Activated B cell treated with CpG ODN at 0.5 μM for 24 hours (primary cell): ENCODE measurements around the gene KCNJ10. TPM values are rescaled to one million over a fixed set of nuclear protein-coding genes. Genes with fewer than 3 reads are reported as not detected.

Source experiments
- ATAC-seq: fragments of 200-7000 bp; cut with Tn5 transposase; one replicate; pipeline ENCODE4 v1.10.0; 2021; ENCODE audit warnings: low read depth, mild to moderate bottlenecking, moderate library complexity
- CTCF ChIA-PET: fragments of 350-600 bp; sonication (Branson Sonifier 250); formaldehyde crosslinking; loops from one replicate; lab custom pipeline; 2021; ENCODE audit warnings: antibody characterized with exemption; lab: Charles Lee
- POLR2A ChIA-PET: fragments of 350-600 bp; sonication (Branson Sonifier 250); formaldehyde crosslinking; loops from one replicate; lab custom pipeline; 2021; ENCODE audit warnings: antibody characterized with exemption; lab: Charles Lee
- DNase-seq: peaks from one replicate; pipeline ENCODE4 v3.0.0; 2022
- H3K27ac Mint-ChIP-seq: one replicate; pipeline ENCODE4 v1.8.0; 2020; ENCODE audit warnings: mixed read lengths
- H3K27me3 Mint-ChIP-seq: one replicate; pipeline ENCODE4 v1.8.0; 2021; ENCODE audit warnings: mixed read lengths
- H3K36me3 Mint-ChIP-seq: one replicate; pipeline ENCODE4 v1.8.0; 2021; ENCODE audit warnings: low read depth, mixed read lengths
- H3K4me1 Mint-ChIP-seq: one replicate; pipeline ENCODE4 v1.8.0; 2021; ENCODE audit warnings: mixed read lengths
- H3K4me3 Mint-ChIP-seq: one replicate; pipeline ENCODE4 v1.8.0; 2020; ENCODE audit warnings: mild to moderate bottlenecking, mixed read lengths
- H3K9me3 Mint-ChIP-seq: one replicate; pipeline ENCODE4 v1.8.0; 2020; ENCODE audit warnings: mixed read lengths
- intact Hi-C: fragments of 100-400 bp; cut with micrococcal nuclease; formaldehyde crosslinking; loops from one replicate; pipeline ENCODE4 v1.15.1; 2024
- total RNA-seq: library from RNA; stranded (reverse); gene quantifications from 2 replicates; pipeline ENCODE4 v1.2.3, GENCODE V29; 2022
- TF ChIP-seq, protein P1 (sequence below): fragments of 200-600 bp; IDR thresholded peaks from one replicate; pipeline ENCODE4 v1.8.0; 2022; ENCODE audit warnings: antibody characterized with exemption, mild to moderate bottlenecking

Gene KCNJ10
- total RNA-seq, 1 donor from 2014 or later = not detected

DNA sequence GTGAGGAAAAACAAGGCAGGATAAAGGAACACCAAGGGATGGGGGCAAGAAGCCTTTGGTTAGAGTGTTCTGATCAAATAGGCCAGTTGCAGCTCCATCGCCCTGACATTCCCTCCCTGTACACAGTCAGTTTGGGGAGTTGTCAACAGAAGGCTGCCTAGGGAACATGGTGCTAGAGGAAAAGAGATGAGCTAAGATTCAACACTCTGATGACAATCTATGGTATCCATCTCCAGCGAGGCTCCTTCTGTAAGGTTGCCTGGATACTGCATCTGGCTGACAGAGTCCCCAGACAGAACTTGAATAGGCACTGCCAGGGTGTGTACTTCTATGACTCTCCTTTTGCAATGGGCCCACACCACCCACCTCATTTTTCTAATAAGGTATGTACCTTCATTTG is 104.7 kb downstream of the KCNJ10 start:
- no peaks in the 10 kb centered on the region for H3K36me3 Mint-ChIP-seq
- no peak for DNase-seq
- H3K27ac Mint-ChIP-seq = no peak overlapping the region
- no peaks in the 10 kb centered on the region for H3K4me1 Mint-ChIP-seq
- no peaks in the 10 kb centered on the region for H3K9me3 Mint-ChIP-seq
- no peak for ATAC-seq
- H3K4me3 Mint-ChIP-seq = no peak overlapping the region
- H3K27me3 Mint-ChIP-seq = peaks cover 12% of the 10 kb centered on the region
- TF ChIP-seq, protein P1, sequence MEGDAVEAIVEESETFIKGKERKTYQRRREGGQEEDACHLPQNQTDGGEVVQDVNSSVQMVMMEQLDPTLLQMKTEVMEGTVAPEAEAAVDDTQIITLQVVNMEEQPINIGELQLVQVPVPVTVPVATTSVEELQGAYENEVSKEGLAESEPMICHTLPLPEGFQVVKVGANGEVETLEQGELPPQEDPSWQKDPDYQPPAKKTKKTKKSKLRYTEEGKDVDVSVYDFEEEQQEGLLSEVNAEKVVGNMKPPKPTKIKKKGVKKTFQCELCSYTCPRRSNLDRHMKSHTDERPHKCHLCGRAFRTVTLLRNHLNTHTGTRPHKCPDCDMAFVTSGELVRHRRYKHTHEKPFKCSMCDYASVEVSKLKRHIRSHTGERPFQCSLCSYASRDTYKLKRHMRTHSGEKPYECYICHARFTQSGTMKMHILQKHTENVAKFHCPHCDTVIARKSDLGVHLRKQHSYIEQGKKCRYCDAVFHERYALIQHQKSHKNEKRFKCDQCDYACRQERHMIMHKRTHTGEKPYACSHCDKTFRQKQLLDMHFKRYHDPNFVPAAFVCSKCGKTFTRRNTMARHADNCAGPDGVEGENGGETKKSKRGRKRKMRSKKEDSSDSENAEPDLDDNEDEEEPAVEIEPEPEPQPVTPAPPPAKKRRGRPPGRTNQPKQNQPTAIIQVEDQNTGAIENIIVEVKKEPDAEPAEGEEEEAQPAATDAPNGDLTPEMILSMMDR = no peak
- POLR2A ChIA-PET = no interaction called here
- CTCF ChIA-PET = interaction anchor here (1.0 kb wide), 1 partner anchor 28 kb away, joined by 3 read pairs; no protein-coding TSS in a partner anchor
- intact Hi-C loops = no loop called here

DNA sequence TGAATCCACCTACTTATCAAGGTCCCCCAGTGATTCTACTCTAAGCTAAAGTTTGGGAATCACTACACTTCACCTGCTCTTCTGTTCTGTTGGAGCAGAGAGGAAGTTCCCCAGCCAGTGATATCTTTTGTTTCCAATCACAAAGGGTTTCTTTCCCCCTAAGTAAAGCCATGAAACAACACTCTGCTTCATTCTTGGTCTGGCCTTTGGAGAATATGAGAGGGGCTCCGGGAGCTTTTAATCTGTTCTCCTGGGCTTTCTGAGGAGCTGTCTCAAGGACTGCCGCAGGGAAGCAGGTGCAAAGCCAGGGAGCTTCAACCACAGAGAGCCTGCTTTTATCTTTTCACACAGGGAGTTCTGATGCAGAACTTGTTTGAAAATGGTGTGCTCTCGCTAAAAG is 105.8 kb downstream of the KCNJ10 start:
- Mint-ChIP-seq H3K9me3 (no peaks in the 10 kb centered on the region), H3K27me3 (peaks cover 10% of the 10 kb centered on the region), H3K4me3 (no peak overlapping the region), H3K27ac (no peak overlapping the region), H3K4me1 (no peaks in the 10 kb centered on the region), H3K36me3 (no peaks in the 10 kb centered on the region)
- TF ChIP-seq, protein P1 = no peak
- intact Hi-C loops = no loop called here
- CTCF ChIA-PET = no interaction called here
- DNase-seq = no peak
- POLR2A ChIA-PET = no interaction called here
- ATAC-seq = no peak

DNA sequence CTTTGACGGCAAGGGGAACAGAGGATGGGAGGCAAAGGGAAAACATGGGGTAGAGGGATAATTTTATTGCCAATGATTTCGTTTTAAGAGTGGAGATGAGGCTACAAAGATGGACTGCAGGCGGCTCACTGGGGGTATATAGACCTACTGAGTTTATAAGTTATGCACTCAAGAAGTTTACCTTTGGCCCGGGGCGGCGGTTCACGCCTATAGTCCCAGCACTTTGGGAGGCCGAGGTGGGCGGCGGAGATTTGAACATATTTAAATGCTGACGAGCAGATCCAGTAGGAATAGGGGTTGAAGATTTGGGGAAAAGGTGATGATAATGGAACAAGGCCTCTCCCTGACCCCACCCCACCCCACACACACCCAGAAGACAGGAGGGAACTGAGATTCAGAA is 107.8 kb downstream of the KCNJ10 start:
- no peaks in the 10 kb centered on the region for H3K9me3 Mint-ChIP-seq
- peaks cover 3% of the 10 kb centered on the region for H3K27me3 Mint-ChIP-seq
- CTCF ChIA-PET = no interaction called here
- no peak overlapping the region for H3K27ac Mint-ChIP-seq
- no peaks in the 10 kb centered on the region for H3K36me3 Mint-ChIP-seq
- intact Hi-C loops = no loop called here
- no peaks in the 10 kb centered on the region for H3K4me1 Mint-ChIP-seq
- ATAC-seq = no peak
- TF ChIP-seq, protein P1 = no peak
- H3K4me3 Mint-ChIP-seq = no peak overlapping the region
- no peak for DNase-seq
- POLR2A ChIA-PET = no interaction called here

DNA sequence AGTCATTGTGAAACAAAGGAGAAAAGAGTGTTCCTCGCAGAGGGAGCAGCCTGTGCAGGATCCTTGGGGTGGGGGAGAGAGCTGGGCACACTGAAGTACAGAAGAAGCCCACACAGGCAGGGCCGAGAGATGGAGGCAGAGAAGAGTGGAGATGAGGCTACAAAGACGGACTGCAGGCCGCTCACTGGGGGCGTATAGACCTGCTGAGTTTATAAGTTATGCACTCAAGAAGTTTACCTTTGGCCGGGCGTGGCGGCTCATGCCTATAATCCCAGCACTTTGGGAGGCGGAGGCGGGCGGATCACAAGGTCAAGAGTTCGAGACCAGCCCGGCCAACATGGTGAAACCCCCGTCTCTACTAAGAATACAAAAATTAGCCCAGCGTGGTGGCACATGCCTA is 108.3 kb downstream of the KCNJ10 start:
- no peak for DNase-seq
- intact Hi-C loops = no loop called here
- no peak overlapping the region for H3K4me3 Mint-ChIP-seq
- H3K9me3 Mint-ChIP-seq = no peaks in the 10 kb centered on the region
- H3K4me1 Mint-ChIP-seq = no peaks in the 10 kb centered on the region
- no peaks in the 10 kb centered on the region for H3K36me3 Mint-ChIP-seq
- CTCF ChIA-PET = no interaction called here
- TF ChIP-seq, protein P1 = no peak
- H3K27me3 Mint-ChIP-seq = peaks cover 3% of the 10 kb centered on the region
- ATAC-seq = no peak
- H3K27ac Mint-ChIP-seq = no peak overlapping the region
- POLR2A ChIA-PET = no interaction called here

DNA sequence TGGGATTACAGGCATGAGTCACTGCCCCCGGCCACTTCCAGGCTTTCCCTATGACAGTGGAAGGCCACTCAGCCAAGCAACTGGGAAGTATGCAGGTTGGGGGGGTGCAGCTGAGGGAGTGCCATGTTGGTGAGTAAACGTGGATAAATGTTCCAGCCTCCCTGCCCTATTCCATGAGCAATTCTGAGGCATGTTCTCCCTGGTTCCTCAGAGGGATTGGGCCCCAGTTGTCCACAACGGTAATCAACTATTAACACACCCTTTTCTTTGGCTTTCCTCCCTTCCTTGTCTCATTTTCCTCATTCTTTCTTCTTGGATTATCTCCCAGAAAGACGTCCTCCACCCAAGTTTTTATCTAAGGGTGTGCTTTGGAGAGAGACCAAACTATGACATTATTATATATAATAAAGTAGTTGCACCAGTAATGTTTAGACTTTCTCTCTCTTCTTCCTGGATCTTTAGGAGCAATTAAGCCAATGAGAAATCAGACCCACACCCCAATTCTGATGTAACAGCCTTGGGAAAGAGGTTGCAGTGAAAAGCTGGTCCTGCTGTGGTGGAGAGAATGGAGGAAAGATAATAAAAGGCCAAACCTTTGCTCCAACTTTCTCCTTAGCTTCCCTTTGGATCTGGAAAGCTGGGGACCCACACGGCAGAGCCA is 109.1 kb downstream of the KCNJ10 start:
- no peak overlapping the region for H3K27ac Mint-ChIP-seq
- TF ChIP-seq, protein P1 = no peak
- H3K4me3 Mint-ChIP-seq = no peak overlapping the region
- ChIA-PET CTCF (no interaction called here), POLR2A (no interaction called here)
- no peaks in the 10 kb centered on the region for H3K36me3 Mint-ChIP-seq
- DNase-seq = no peak
- H3K4me1 Mint-ChIP-seq = no peaks in the 10 kb centered on the region
- no peak for ATAC-seq
- H3K27me3 Mint-ChIP-seq = peaks cover 3% of the 10 kb centered on the region
- no peaks in the 10 kb centered on the region for H3K9me3 Mint-ChIP-seq
- intact Hi-C loops = no loop called here
